HG03139 (cell line): Measurements from ENCODE around the gene HDX.
"Not testable (repeated sequence)": the region's sequence is repeated elsewhere in the genome, so short reads cannot be mapped to it uniquely, and the experiment has no call there.

Experiments used
- ATAC-seq: cut with Tn5 transposase; IDR thresholded peaks from one replicate; pipeline ENCODE4 v1.9.1; 2021; ENCODE audit not compliant: unreplicated experiment

The HDX gene

DNA sequence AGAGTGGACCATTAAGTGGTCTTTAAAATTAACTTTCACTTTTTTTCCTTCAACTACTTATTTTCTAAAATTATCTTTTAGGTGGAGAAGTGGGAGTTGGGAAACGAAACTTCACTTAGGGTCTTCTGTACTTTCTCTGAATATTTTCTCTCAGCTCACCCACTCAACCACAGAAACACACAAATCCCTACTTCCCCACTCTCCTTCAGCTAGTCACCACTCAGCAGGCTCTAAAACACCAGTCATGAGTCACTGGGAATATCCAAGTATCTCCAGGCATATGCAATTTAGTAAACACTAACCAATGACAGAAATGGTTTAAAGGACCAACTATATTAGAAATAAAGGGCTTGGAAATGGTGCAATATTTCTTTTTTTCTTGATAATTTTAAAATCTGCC is 161.3 kb downstream of the HDX start:
- ATAC-seq: no peak

DNA sequence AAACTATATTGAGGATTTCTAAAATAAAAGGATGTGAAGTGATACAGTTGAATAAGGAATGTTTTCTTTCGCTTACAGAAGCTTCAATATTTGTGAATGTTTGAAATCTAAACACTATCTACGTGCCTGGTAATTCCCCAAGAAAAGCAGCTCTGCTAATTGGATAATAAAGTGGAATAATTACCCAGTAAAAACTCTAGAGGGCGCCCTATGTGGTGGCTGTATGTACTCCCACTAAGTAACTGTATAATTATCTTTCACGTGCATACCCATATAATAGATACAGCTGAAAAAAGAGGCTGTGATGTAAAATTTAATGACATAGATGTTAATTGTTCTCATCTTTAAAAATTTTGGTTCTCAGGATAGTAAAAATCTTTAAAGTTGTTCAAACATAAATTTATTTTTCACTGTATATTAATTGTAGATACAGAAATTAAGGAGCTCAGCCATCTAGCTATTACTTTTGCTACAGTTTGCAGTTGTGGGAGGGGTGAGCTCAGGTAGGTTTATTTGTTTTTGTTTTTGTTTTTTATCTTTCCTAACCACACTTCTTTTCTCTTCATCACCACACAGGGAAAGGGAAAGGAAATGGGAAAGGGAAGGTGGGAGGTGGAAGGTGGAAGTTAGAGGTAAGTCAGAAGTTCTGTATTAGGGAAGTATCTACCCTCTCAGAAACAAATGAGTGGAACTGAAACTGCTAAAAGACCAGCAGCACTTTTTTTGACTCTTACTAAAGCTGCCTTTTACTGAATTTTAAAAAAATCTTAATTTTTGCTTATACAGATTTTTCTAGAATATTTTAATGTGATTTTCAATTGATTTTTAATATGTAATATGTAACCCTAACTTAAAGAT is 162.5 kb downstream of the HDX start:
- peak; percentile 56 for ATAC-seq

DNA sequence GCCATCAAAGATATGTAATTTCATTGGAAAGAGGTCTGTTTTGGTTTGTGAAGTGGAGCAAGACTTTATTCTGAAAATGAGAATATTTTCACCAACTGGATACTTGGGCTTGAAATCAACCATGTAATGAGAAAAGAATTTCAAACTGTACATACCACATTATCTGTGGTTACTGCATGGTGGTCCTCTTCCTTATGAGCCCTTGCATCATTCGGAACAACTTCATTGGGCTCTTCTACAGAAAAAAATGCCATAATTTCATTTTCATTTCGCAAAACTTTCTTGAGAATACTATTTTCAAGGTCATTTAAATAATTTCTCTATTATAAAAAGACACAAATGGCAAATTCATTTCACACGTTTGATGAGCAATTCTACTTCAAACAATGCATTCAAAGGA is 165.6 kb downstream of the HDX start:
- no peak for ATAC-seq

DNA sequence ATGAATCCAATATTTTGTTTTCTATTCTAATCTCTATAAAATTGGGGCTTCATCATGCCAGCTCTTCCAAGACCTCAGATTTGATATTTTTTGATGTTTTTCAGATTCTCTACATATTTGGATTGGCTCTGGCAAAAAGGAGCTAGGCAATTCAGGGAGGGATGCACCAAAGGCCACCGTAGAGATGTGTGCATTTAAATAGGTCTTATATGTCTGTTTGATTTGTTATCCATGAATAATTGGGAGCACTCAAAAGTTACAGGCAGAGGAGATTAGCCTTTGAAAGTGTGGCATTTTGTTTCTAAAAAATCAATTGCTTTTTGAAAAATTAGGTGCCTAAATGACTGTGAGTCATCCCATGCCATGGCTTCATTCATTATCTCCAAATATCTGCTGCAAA is 167.1 kb downstream of the HDX start:
- ATAC-seq: no peak

DNA sequence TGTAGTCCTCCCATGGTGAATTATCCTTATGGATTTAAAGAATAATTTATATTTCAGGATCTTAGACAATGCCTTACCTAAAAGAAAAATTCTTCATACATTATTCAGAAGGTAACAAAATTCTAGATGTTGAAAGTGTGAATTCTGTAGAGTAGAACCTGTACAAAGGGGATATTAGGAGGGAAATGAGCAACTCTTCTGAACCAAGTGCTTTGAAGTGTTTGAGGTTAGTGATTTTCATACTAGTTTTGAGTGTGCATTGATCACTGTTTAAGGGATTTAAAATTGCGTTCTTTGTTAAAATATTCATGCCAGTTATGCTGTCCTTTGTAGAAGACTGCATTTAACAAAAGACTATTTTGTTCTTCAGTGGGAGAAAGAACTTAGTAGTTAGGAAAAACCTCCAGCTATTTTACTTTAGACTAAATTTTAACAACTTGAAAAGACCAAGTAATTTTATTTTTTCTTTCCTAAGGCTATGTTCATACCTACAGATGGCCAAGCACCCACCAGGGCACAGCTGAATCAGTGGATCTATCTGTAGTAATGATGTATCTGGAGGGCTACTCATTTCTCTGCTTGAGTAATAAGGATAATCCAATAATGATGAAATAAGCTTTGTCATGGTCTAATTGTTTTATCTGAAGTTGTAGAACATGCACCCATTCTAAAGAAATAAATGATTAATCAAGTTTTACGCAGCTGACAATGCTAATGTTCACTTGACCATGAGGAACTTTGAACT is 180.0 kb downstream of the HDX start:
- peak; percentile 64 for ATAC-seq

DNA sequence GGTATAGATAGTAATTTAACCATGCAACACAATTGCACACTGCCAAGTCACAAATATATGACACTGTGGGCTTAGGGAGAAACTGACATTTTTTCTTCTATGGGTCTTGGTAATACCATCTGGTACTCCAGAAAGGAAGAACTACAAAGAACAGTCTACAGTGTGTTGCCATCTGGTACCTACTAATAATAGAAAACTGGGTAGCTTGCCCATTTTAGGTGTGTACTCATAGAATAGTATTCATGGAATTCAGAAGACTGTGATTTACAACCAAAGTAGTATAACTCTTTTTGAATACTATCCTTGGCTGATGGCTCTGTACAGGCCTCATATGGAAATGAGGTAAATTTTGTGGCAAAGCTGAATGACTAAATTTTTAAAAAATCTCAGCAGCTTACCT is 181.6 kb downstream of the HDX start:
- ATAC-seq: no peak

DNA sequence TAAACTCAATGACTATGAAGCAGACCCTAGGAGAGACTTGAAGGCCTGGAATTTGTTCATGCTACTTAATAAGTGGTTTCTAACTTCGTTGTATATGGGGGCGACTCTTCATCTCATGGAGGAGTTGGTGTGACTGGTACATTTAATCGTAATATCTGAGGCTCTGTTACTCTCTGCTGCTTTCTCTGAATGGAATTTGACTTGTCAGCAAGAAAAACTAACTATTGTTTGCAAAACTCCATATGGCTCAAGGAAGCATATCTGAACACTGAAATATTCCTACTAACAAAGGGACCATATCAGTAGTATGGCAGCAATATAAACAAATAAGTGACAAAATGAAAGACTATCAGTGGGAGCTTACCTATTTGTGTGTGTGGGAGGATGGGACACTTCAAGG is 182.2 kb downstream of the HDX start:
- ATAC-seq: no peak

DNA sequence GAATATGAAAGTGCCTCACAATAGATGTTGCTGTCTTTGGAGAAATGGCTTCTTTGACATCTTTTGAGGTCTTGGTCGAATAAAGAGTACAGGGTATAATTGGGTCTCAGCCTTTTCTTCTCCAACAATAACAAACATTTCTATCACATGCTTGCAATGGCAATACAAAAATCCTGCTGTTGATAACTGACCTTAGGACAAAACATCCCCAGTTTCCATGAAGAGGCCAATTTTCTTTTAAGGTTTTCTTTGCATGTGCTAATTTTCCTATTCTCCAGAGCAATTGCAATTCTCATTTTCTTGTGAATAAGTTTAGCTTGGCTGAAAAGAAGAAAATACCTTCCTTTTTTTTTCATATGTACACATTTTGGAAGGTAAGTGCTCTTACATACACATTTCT is 183.6 kb downstream of the HDX start:
- ATAC-seq: no peak

DNA sequence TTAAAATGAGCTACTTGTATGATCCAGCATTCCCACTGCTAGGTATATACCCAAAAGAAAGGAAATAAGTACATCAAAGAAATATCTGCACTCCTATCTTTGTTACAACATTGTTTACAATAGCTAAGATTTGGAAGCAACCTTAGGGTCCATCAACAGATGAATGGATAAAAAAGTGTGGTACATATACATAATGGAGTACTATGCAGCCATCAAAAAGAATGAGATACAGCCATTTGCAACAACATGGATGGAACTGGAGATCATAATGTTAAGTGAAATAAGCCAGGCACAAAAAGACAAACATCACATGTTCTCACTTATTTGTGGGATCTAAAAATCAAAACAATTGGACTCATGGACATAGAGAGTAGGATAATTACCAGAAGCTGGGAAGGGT is 186.3 kb downstream of the HDX start:
- ATAC-seq: not testable (repeated sequence)
